Measurements from ENCODE around the gene HDDC3.

Gene HDDC3

GRCh38 chr15:90881978-90882721 lies 50.2 kb downstream of the HDDC3 start:
- DNase-seq (ENCODE audit: low read depth in 2 of 2), result no peak
- no peak overlapping the region for H3K4me3 ChIP-seq (replicated peaks in 1 of 2; ENCODE audit: low read depth in 2 of 2, low read length in 2 of 2)
- TF ChIP-seq CTCF (IDR thresholded peaks at IDR 0.05; ENCODE audit: low read depth, low read length), result no peak

GRCh38 chr15:90881181-90881977 lies 51.0 kb downstream of the HDDC3 start:
- no peak overlapping the region for H3K4me3 ChIP-seq (replicated peaks in 1 of 2; ENCODE audit: low read depth in 2 of 2, low read length in 2 of 2)
- DNase-seq (ENCODE audit: low read depth in 2 of 2), result no peak
- no peak for TF ChIP-seq CTCF (IDR thresholded peaks at IDR 0.05; ENCODE audit: low read depth, low read length)

- TF ChIP-seq CTCF (IDR thresholded peaks at IDR 0.05; ENCODE audit: low read depth, low read length), result no peak
- no peak overlapping the region for H3K4me3 ChIP-seq (replicated peaks in 1 of 2; ENCODE audit: low read depth in 2 of 2, low read length in 2 of 2)
- DNase-seq (ENCODE audit: low read depth in 2 of 2), result no peak
These were observed 51.8 kb downstream of the HDDC3 start for GRCh38 chr15:90880381-90881145.
